ENCODE data around the gene RFLNA. TPM values are rescaled to one million over a fixed set of nuclear protein-coding genes. Genes with fewer than 3 reads are reported as not detected.

Gene RFLNA
- polyA plus RNA-seq, 1 donor (not counting 4 experiments of a cell fraction or from before 2014, with no cell fraction given), result 1.1 TPM

DNA sequence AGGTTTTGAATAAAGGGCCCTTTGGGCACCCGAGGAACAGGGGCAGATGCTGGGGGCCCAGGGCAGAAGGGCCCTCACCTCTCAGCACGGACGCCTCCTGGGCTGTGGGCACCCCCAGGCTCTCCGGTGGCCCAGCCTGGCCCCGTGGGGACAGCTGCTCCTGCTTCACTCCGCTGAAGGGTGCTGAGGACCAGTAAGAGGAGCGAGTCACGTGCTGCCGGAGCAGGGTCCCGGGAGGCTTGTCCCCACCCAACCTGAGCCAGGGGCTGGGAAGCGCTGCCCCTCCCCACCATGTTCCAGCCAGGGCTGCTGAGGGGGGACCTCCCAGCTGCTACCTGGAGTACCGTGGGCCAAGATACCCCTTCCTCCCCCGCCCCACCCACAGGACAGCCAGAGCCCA, 59.5 kb downstream of the RFLNA start:
- no peak for TF ChIP-seq EZH2 (IDR thresholded peaks at IDR 0.05; ENCODE audit: low read length)
- TF ChIP-seq CTCF (optimal IDR thresholded peaks at IDR 0.05 in 1 of 3, IDR thresholded peaks at IDR 0.05 in 1 of 3, conservative IDR thresholded peaks at IDR 0.05 in 1 of 3; ENCODE audit: extremely low read depth in 1 of 3, insufficient read depth in 2 of 3, low read length in 3 of 3), result no peak

GRCh38 chr12:124356221-124356620, 61.3 kb downstream of the RFLNA start:
- dilution Hi-C loops (cut with MboI; ENCODE audit: extremely low pct_ligation_motif_present, low sequenced_read_pairs), result no loop called here
- no peak for FAIRE-seq
- H3K36me3 ChIP-seq (ENCODE audit: control insufficient read depth in 2 of 2, extremely low read depth in 1 of 2, insufficient read depth in 2 of 2, low read length in 2 of 2), result peaks cover 39 to 59% of the 10 kb centered on the region in 2 experiments

More for the DNA sequence above, 59.5 kb downstream of the RFLNA start:
- dilution Hi-C loops (cut with MboI; ENCODE audit: extremely low pct_ligation_motif_present, low sequenced_read_pairs), result no loop called here
- H4K20me1 ChIP-seq (ENCODE audit: control insufficient read depth, extremely low read depth, insufficient read depth, low read length), result no peaks in the 10 kb centered on the region
- no peak overlapping the region for H3K4me2 ChIP-seq (ENCODE audit: control insufficient read depth, extremely low read depth, insufficient read depth, low read depth, low read length)
- DNase-seq (ENCODE audit: low read depth, low spot score) (no peak), FAIRE-seq (no peak)
- no peaks in the 10 kb centered on the region for H3K9me1 ChIP-seq (ENCODE audit: control insufficient read depth, extremely low read depth, insufficient read depth, low read length)
- no peak overlapping the region for H2AFZ ChIP-seq (ENCODE audit: control insufficient read depth, low read length)
- no peak overlapping the region for H3K27ac ChIP-seq (ENCODE audit: control insufficient read depth, insufficient read depth, low read length)
- no peaks in the 10 kb centered on the region for H3K27me3 ChIP-seq (ENCODE audit: control insufficient read depth, extremely low read depth, insufficient read depth, low read length)
- no peaks in the 10 kb centered on the region for H3K9me3 ChIP-seq (ENCODE audit: control insufficient read depth, low read depth, low read length)
- H3K4me1 ChIP-seq (ENCODE audit: control insufficient read depth, extremely low read depth, insufficient read depth, low read length), result no peaks in the 10 kb centered on the region
- H3K79me2 ChIP-seq (ENCODE audit: control insufficient read depth, insufficient read depth, low read length), result no peaks in the 10 kb centered on the region
- peaks cover 48 to 66% of the 10 kb centered on the region in 2 experiments for H3K36me3 ChIP-seq (ENCODE audit: control insufficient read depth in 2 of 2, extremely low read depth in 1 of 2, insufficient read depth in 2 of 2, low read length in 2 of 2)
- H3K4me3 ChIP-seq (ENCODE audit: control insufficient read depth in 2 of 3, extremely low read depth in 1 of 3, insufficient read depth in 2 of 3, low read depth in 1 of 3, low read length in 3 of 3), result no peak overlapping the region
- no peak overlapping the region for H3K9ac ChIP-seq (ENCODE audit: control insufficient read depth, extremely low read depth, insufficient read depth, low read length)

More at GRCh38 chr12:124356221-124356620, 61.3 kb downstream of the RFLNA start:
- no peak for DNase-seq (ENCODE audit: low read depth, low spot score)
- no peak overlapping the region for H3K4me2 ChIP-seq (ENCODE audit: control insufficient read depth, extremely low read depth, insufficient read depth, low read depth, low read length)
- H3K4me1 ChIP-seq (ENCODE audit: control insufficient read depth, extremely low read depth, insufficient read depth, low read length), result no peaks in the 10 kb centered on the region
- no peak overlapping the region for H3K4me3 ChIP-seq (ENCODE audit: control insufficient read depth in 2 of 3, extremely low read depth in 1 of 3, insufficient read depth in 2 of 3, low read depth in 1 of 3, low read length in 3 of 3)
- no peak for TF ChIP-seq CTCF (optimal IDR thresholded peaks at IDR 0.05 in 1 of 3, IDR thresholded peaks at IDR 0.05 in 1 of 3, conservative IDR thresholded peaks at IDR 0.05 in 1 of 3; ENCODE audit: extremely low read depth in 1 of 3, insufficient read depth in 2 of 3, low read length in 3 of 3)
- TF ChIP-seq EZH2 (IDR thresholded peaks at IDR 0.05; ENCODE audit: low read length), result no peak
- no peak overlapping the region for H3K27ac ChIP-seq (ENCODE audit: control insufficient read depth, insufficient read depth, low read length)
- H3K9me3 ChIP-seq (ENCODE audit: control insufficient read depth, low read depth, low read length), result no peaks in the 10 kb centered on the region
- H3K27me3 ChIP-seq (ENCODE audit: control insufficient read depth, extremely low read depth, insufficient read depth, low read length), result no peaks in the 10 kb centered on the region
- peaks cover under 1% of the 10 kb centered on the region for H4K20me1 ChIP-seq (ENCODE audit: control insufficient read depth, extremely low read depth, insufficient read depth, low read length)
- no peak overlapping the region for H2AFZ ChIP-seq (ENCODE audit: control insufficient read depth, low read length)
- no peaks in the 10 kb centered on the region for H3K9me1 ChIP-seq (ENCODE audit: control insufficient read depth, extremely low read depth, insufficient read depth, low read length)
- no peak overlapping the region for H3K9ac ChIP-seq (ENCODE audit: control insufficient read depth, extremely low read depth, insufficient read depth, low read length)
- H3K79me2 ChIP-seq (ENCODE audit: control insufficient read depth, insufficient read depth, low read length), result no peaks in the 10 kb centered on the region
